Mammary epithelial cell (primary cell): ENCODE results near the gene IFT172.

Experiments used
- CTCF ChIP-seq, 2 donors: IDR thresholded peaks in 1 of 2; conservative IDR thresholded peaks in 1 of 2; 2 replicates each; pipeline ENCODE4 v1.5.1; 2011 to 2012; ENCODE audit warnings: inconsistent platforms in 2 of 2, low read length in 2 of 2, mild to moderate bottlenecking in 2 of 2, control low read depth in 1 of 2, low read depth in 1 of 2; ENCODE audit not compliant: insufficient read depth in 1 of 2; ENCODE audit errors: extremely low read depth in 1 of 2
- EZH2 ChIP-seq: IDR thresholded peaks from 2 replicates; pipeline ENCODE4 v1.6.1; 2012; ENCODE audit warnings: low read length, inconsistent platforms, borderline replicate concordance

GRCh38 chr2:27522400-27522945 lies 32.9 kb upstream of the IFT172 start:
- TF ChIP-seq CTCF (conservative IDR thresholded peaks at IDR 0.05 in 1 of 2, IDR thresholded peaks at IDR 0.05 in 1 of 2; ENCODE audit: extremely low read depth in 1 of 2, insufficient read depth in 1 of 2, low read depth in 1 of 2, low read length in 2 of 2) (peak; percentile 5 to 11), EZH2 (no peak)
